Subcutaneous adipose tissue (tissue), 4 donors: ENCODE results near the gene MAP3K5. TPM values are rescaled to one million over a fixed set of nuclear protein-coding genes. Genes with fewer than 3 reads are reported as not detected.

Experiments used
- CTCF ChIP-seq: fragments of 450-650 bp; IDR thresholded peaks from one replicate; pipeline ENCODE4 v1.5.1; 2016; ENCODE audit warnings: low read depth, mild to moderate bottlenecking, control low read depth, antibody characterized with exemption, moderate library complexity
- total RNA-seq, 4 donors: library from RNA; depleted of rRNA; stranded (reverse); fragments of >200 nt; gene quantifications; one replicate each; pipeline ENCODE4 v1.1.0, GENCODE V29; 2016

MAP3K5 gene
- total RNA-seq, 4 donors from 2014 or later, result 20.9 to 44.0 (median 37.1) TPM

GRCh38 chr6:136538836-136539235 lies 253.4 kb downstream of the MAP3K5 start:
- no peak for TF ChIP-seq CTCF

GRCh38 chr6:136535880-136536650 lies 256.2 kb downstream of the MAP3K5 start:
- TF ChIP-seq CTCF, result no peak

- TF ChIP-seq CTCF, result no peak
These were observed 257.1 kb downstream of the MAP3K5 start for GRCh38 chr6:136535017-136535765.

GRCh38 chr6:136534268-136534667 lies 258.0 kb downstream of the MAP3K5 start:
- no peak for TF ChIP-seq CTCF

DNA sequence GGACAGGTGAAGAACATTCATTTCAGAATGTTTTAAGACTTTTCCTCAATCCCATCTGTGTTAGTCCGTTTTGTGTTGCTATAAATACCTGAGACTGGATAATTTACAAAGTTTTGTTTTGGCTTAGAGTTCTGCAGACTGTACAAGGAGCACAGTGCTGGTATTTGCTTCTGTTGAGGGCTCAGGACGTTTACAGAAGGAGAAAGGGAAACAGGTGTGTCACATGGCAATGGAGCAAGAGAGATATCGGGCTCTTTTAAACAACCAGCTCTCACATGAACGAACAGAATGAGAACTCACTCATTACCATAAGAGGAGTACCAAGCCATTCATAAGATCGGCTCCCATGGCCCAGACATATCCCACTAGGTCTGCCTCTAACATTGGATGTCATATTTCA lies 258.8 kb downstream of the MAP3K5 start:
- no peak for TF ChIP-seq CTCF

GRCh38 chr6:136532030-136532429 lies 260.2 kb downstream of the MAP3K5 start:
- no peak for TF ChIP-seq CTCF

DNA sequence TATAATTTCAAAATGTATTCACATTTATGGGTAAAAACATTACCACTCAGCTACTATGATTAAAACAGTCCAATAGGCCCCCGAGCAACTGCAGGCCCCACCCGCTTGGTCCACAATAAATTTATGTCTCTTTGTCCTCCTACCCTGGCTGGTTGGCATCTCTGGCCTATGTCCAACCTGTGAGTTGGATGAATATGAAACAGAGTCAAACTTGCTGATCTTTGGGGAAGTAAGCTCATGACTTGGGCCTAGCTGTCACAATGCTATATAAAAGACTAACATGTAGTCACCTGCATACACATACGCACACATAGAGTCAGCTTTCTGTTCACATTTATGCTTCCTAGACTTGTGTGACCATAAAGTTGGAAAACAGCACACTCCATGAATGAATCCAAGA lies 262.6 kb downstream of the MAP3K5 start:
- no peak for TF ChIP-seq CTCF
